ENCODE data around the gene MDFIC.
"Not testable (repeated sequence)": the region's sequence is repeated elsewhere in the genome, so short reads cannot be mapped to it uniquely, and the experiment has no call there.

MDFIC gene

GRCh38 chr7:114922026-114922651, at the start of gene MDFIC:
Gene MDFIC, plus strand, starts transcription at chr7:114922094. Its CDS starts 940 bp downstream, at chr7:114923034.
- Mint-ChIP-seq H3K9me3 (no peaks in the 10 kb centered on the region), H3K27ac (ENCODE audit: low read depth) (peak within 1 kb of the TSS; percentile 98), H3K27me3 (no peaks in the 10 kb centered on the region), H3K36me3 (ENCODE audit: insufficient read depth) (peaks cover 15% of the 10 kb centered on the region), H3K4me1 (peaks cover 36% of the 10 kb centered on the region), H3K4me3 (peak within 1 kb of the TSS; percentile 94)
- DNase-seq (ENCODE audit: low spot score in 2 of 2) (peak; percentile 28 to 42), ATAC-seq (replicated peaks; ENCODE audit: extremely low read depth, poor library complexity, severe bottlenecking) (peak; percentile 61)

GRCh38 chr7:114874170-114874569, 47.7 kb upstream of the MDFIC start:
- Mint-ChIP-seq H3K4me3 (no peak overlapping the region), H3K27me3 (no peaks in the 10 kb centered on the region), H3K27ac (ENCODE audit: low read depth) (no peak overlapping the region)

GRCh38 chr7:114875186-114875585, 46.7 kb upstream of the MDFIC start:
- DNase-seq (ENCODE audit: low spot score in 2 of 2) (no peak), ATAC-seq (replicated peaks; ENCODE audit: extremely low read depth, poor library complexity, severe bottlenecking) (no peak)
- Mint-ChIP-seq H3K36me3 (ENCODE audit: insufficient read depth) (no peaks in the 10 kb centered on the region), H3K27ac (ENCODE audit: low read depth) (no peak overlapping the region), H3K4me3 (no peak overlapping the region), H3K9me3 (peaks cover 4% of the 10 kb centered on the region), H3K27me3 (no peaks in the 10 kb centered on the region), H3K4me1 (no peaks in the 10 kb centered on the region)

More at GRCh38 chr7:114874170-114874569, 47.7 kb upstream of the MDFIC start:
- no peaks in the 10 kb centered on the region for H3K4me1 Mint-ChIP-seq
- ATAC-seq (replicated peaks; ENCODE audit: extremely low read depth, poor library complexity, severe bottlenecking) (no peak), DNase-seq (ENCODE audit: low spot score in 2 of 2) (no peak)
- no peaks in the 10 kb centered on the region for H3K9me3 Mint-ChIP-seq
- H3K36me3 Mint-ChIP-seq (ENCODE audit: insufficient read depth) = no peaks in the 10 kb centered on the region

GRCh38 chr7:114879554-114879953, 42.3 kb upstream of the MDFIC start:
- ATAC-seq (replicated peaks; ENCODE audit: extremely low read depth, poor library complexity, severe bottlenecking) = no peak
- Mint-ChIP-seq H3K27ac (ENCODE audit: low read depth) (no peak overlapping the region), H3K9me3 (peaks cover 13% of the 10 kb centered on the region), H3K4me1 (no peaks in the 10 kb centered on the region), H3K36me3 (ENCODE audit: insufficient read depth) (no peaks in the 10 kb centered on the region), H3K27me3 (no peaks in the 10 kb centered on the region), H3K4me3 (no peak overlapping the region)
- no peak for DNase-seq (ENCODE audit: low spot score in 2 of 2)

GRCh38 chr7:114885836-114886235, 36.1 kb upstream of the MDFIC start:
- Mint-ChIP-seq H3K4me3 (no peak overlapping the region), H3K27me3 (no peaks in the 10 kb centered on the region), H3K9me3 (peaks cover 8% of the 10 kb centered on the region), H3K4me1 (no peaks in the 10 kb centered on the region), H3K27ac (ENCODE audit: low read depth) (no peak overlapping the region), H3K36me3 (ENCODE audit: insufficient read depth) (no peaks in the 10 kb centered on the region)
- DNase-seq (ENCODE audit: low spot score in 2 of 2) = no peak
- ATAC-seq (replicated peaks; ENCODE audit: extremely low read depth, poor library complexity, severe bottlenecking) = no peak

GRCh38 chr7:114886241-114886640, 35.7 kb upstream of the MDFIC start:
- H3K4me1 Mint-ChIP-seq = no peaks in the 10 kb centered on the region
- no peaks in the 10 kb centered on the region for H3K27me3 Mint-ChIP-seq
- no peak overlapping the region for H3K4me3 Mint-ChIP-seq
- DNase-seq (ENCODE audit: low spot score in 2 of 2) (no peak), ATAC-seq (replicated peaks; ENCODE audit: extremely low read depth, poor library complexity, severe bottlenecking) (no peak)
- no peak overlapping the region for H3K27ac Mint-ChIP-seq (ENCODE audit: low read depth)
- H3K9me3 Mint-ChIP-seq = peaks cover 3% of the 10 kb centered on the region
- H3K36me3 Mint-ChIP-seq (ENCODE audit: insufficient read depth) = no peaks in the 10 kb centered on the region

- not testable (repeated sequence) for H3K9me3 Mint-ChIP-seq; DNase-seq (ENCODE audit: low spot score in 2 of 2); H3K27ac Mint-ChIP-seq (ENCODE audit: low read depth); ATAC-seq (replicated peaks; ENCODE audit: extremely low read depth, poor library complexity, severe bottlenecking); H3K4me3 Mint-ChIP-seq; H3K4me1 Mint-ChIP-seq; H3K36me3 Mint-ChIP-seq (ENCODE audit: insufficient read depth); H3K27me3 Mint-ChIP-seq
These were observed 32.8 kb upstream of the MDFIC start for GRCh38 chr7:114889116-114889515.

GRCh38 chr7:114889646-114890285, 32.1 kb upstream of the MDFIC start:
- peaks cover 4% of the 10 kb centered on the region for H3K9me3 Mint-ChIP-seq
- ATAC-seq (replicated peaks; ENCODE audit: extremely low read depth, poor library complexity, severe bottlenecking) (peak; percentile 36), DNase-seq (ENCODE audit: low spot score in 2 of 2) (no peak)
- no peak overlapping the region for H3K4me3 Mint-ChIP-seq
- H3K4me1 Mint-ChIP-seq = no peaks in the 10 kb centered on the region
- H3K27ac Mint-ChIP-seq (ENCODE audit: low read depth) = no peak overlapping the region
- H3K27me3 Mint-ChIP-seq = no peaks in the 10 kb centered on the region
- H3K36me3 Mint-ChIP-seq (ENCODE audit: insufficient read depth) = no peaks in the 10 kb centered on the region

- no peaks in the 10 kb centered on the region for H3K4me1 Mint-ChIP-seq
- H3K36me3 Mint-ChIP-seq (ENCODE audit: insufficient read depth) = no peaks in the 10 kb centered on the region
- DNase-seq (ENCODE audit: low spot score in 2 of 2) (no peak), ATAC-seq (replicated peaks; ENCODE audit: extremely low read depth, poor library complexity, severe bottlenecking) (no peak)
- no peak overlapping the region for H3K27ac Mint-ChIP-seq (ENCODE audit: low read depth)
- H3K4me3 Mint-ChIP-seq = no peak overlapping the region
- no peaks in the 10 kb centered on the region for H3K27me3 Mint-ChIP-seq
- H3K9me3 Mint-ChIP-seq = peaks cover 4% of the 10 kb centered on the region
These were observed 31.3 kb upstream of the MDFIC start for GRCh38 chr7:114890561-114890960.

- Mint-ChIP-seq H3K4me1 (no peaks in the 10 kb centered on the region), H3K9me3 (no peaks in the 10 kb centered on the region), H3K27me3 (no peaks in the 10 kb centered on the region), H3K4me3 (no peak overlapping the region), H3K36me3 (ENCODE audit: insufficient read depth) (no peaks in the 10 kb centered on the region), H3K27ac (ENCODE audit: low read depth) (no peak overlapping the region)
- no peak for ATAC-seq (replicated peaks; ENCODE audit: extremely low read depth, poor library complexity, severe bottlenecking)
- DNase-seq (ENCODE audit: low spot score in 2 of 2) = no peak
These were observed 21.8 kb upstream of the MDFIC start for GRCh38 chr7:114900127-114900526.

GRCh38 chr7:114901771-114902170, 20.1 kb upstream of the MDFIC start:
- Mint-ChIP-seq H3K27me3 (no peaks in the 10 kb centered on the region), H3K9me3 (no peaks in the 10 kb centered on the region), H3K4me1 (no peaks in the 10 kb centered on the region), H3K36me3 (ENCODE audit: insufficient read depth) (no peaks in the 10 kb centered on the region), H3K27ac (ENCODE audit: low read depth) (no peak overlapping the region), H3K4me3 (no peak overlapping the region)
- no peak for DNase-seq (ENCODE audit: low spot score in 2 of 2)
- no peak for ATAC-seq (replicated peaks; ENCODE audit: extremely low read depth, poor library complexity, severe bottlenecking)

- no peaks in the 10 kb centered on the region for H3K4me1 Mint-ChIP-seq
- no peaks in the 10 kb centered on the region for H3K36me3 Mint-ChIP-seq (ENCODE audit: insufficient read depth)
- no peak overlapping the region for H3K27ac Mint-ChIP-seq (ENCODE audit: low read depth)
These were observed 18.8 kb upstream of the MDFIC start for GRCh38 chr7:114903131-114903530.

GRCh38 chr7:114910787-114911186, 11.1 kb upstream of the MDFIC start:
- no peaks in the 10 kb centered on the region for H3K36me3 Mint-ChIP-seq (ENCODE audit: insufficient read depth)
- no peaks in the 10 kb centered on the region for H3K9me3 Mint-ChIP-seq
- DNase-seq (ENCODE audit: low spot score in 2 of 2) (no peak), ATAC-seq (replicated peaks; ENCODE audit: extremely low read depth, poor library complexity, severe bottlenecking) (no peak)
- peaks cover 3% of the 10 kb centered on the region for H3K4me1 Mint-ChIP-seq
- H3K4me3 Mint-ChIP-seq = no peak overlapping the region
- no peaks in the 10 kb centered on the region for H3K27me3 Mint-ChIP-seq
- no peak overlapping the region for H3K27ac Mint-ChIP-seq (ENCODE audit: low read depth)

More at GRCh38 chr7:114903131-114903530, 18.8 kb upstream of the MDFIC start:
- ATAC-seq (replicated peaks; ENCODE audit: extremely low read depth, poor library complexity, severe bottlenecking) = no peak
- no peaks in the 10 kb centered on the region for H3K27me3 Mint-ChIP-seq
- H3K4me3 Mint-ChIP-seq = no peak overlapping the region
- no peak for DNase-seq (ENCODE audit: low spot score in 2 of 2)
- H3K9me3 Mint-ChIP-seq = no peaks in the 10 kb centered on the region
